Activated CD8-positive, alpha-beta T cell treated with anti-CD3 and anti-CD28 coated beads for 36 hours (primary cell): ENCODE measurements around the gene GAS6. TPM values are rescaled to one million over a fixed set of nuclear protein-coding genes. Genes with fewer than 3 reads are reported as not detected.

Experiments
- ATAC-seq: fragments of 200-7000 bp; cut with Tn5 transposase; one replicate; pipeline ENCODE4 v1.10.0; 2021; ENCODE audit warnings: mild to moderate bottlenecking, moderate library complexity
- CTCF ChIA-PET: fragments of 350-600 bp; sonication (Branson Sonifier 250); formaldehyde crosslinking; loops from one replicate; lab custom pipeline; 2021; ENCODE audit warnings: antibody characterized with exemption; lab: Charles Lee
- POLR2A ChIA-PET: fragments of 350-600 bp; sonication (Branson Sonifier 250); formaldehyde crosslinking; loops from one replicate; lab custom pipeline; 2021; ENCODE audit warnings: antibody characterized with exemption; lab: Charles Lee
- DNase-seq: peaks from one replicate; pipeline ENCODE4 v3.0.0-alpha.2; 2020
- H3K27ac Mint-ChIP-seq: one replicate; pipeline ENCODE4 v1.8.0; 2021; ENCODE audit warnings: mild to moderate bottlenecking, mixed read lengths
- H3K27me3 Mint-ChIP-seq: one replicate; pipeline ENCODE4 v1.8.0; 2021; ENCODE audit warnings: mixed read lengths
- H3K36me3 Mint-ChIP-seq: one replicate; pipeline ENCODE4 v1.8.0; 2021; ENCODE audit warnings: low read depth, mixed read lengths
- H3K4me1 Mint-ChIP-seq: one replicate; pipeline ENCODE4 v1.8.0; 2021; ENCODE audit warnings: low read depth, mixed read lengths
- H3K4me3 Mint-ChIP-seq: one replicate; pipeline ENCODE4 v1.8.0; 2021; ENCODE audit warnings: mild to moderate bottlenecking, moderate library complexity, mixed read lengths
- H3K9me3 Mint-ChIP-seq: one replicate; pipeline ENCODE4 v1.8.0; 2021; ENCODE audit warnings: mixed read lengths
- CTCF ChIP-seq: fragments of 200-600 bp; IDR thresholded peaks from one replicate; pipeline ENCODE4 v1.8.0; 2022; ENCODE audit warnings: antibody characterized with exemption, mild to moderate bottlenecking
- intact Hi-C: fragments of 100-400 bp; cut with micrococcal nuclease; formaldehyde crosslinking; loops from one replicate; pipeline ENCODE4 v1.10.0; 2022
- total RNA-seq, 2 experiments: library from RNA; stranded (reverse); gene quantifications; one replicate each; pipeline ENCODE4 v1.2.3, GENCODE V29; 2021

The GAS6 gene
- total RNA-seq, 2 experiments from 2014 or later: 0.23 to 0.25 TPM

- Mint-ChIP-seq H3K36me3 (peaks cover 16% of the 10 kb centered on the region), H3K27ac (no peak overlapping the region), H3K9me3 (no peaks in the 10 kb centered on the region), H3K27me3 (peaks cover 3% of the 10 kb centered on the region), H3K4me3 (no peak overlapping the region), H3K4me1 (peaks cover 18% of the 10 kb centered on the region)
- ChIA-PET POLR2A (no interaction called here), CTCF (no interaction called here)
- intact Hi-C loops: loop anchor here (5.0 kb wide), 1 partner anchor 409 kb away; no protein-coding TSS in a partner anchor
- ATAC-seq (no peak), DNase-seq (no peak)
- no peak for TF ChIP-seq CTCF
These were observed 45.8 kb downstream of the GAS6 start for GRCh38 chr13:113817860-113818691.

- peak; percentile 95 for DNase-seq
- peak overlapping the region; percentile 97 for H3K4me3 Mint-ChIP-seq
- peak overlapping the region; percentile 18 for H3K27ac Mint-ChIP-seq
- peak; percentile 83 for TF ChIP-seq CTCF
- intact Hi-C loops: loop anchor here (5.0 kb wide), 1 partner anchor 410 kb away; no protein-coding TSS in a partner anchor
- CTCF ChIA-PET: interaction anchor here (1.0 kb wide), 2 partner anchors 33 to 409 kb away, joined by 3 read pairs; no protein-coding TSS in a partner anchor
- H3K4me1 Mint-ChIP-seq: peaks cover 18% of the 10 kb centered on the region
- ATAC-seq: peak; percentile 90
- POLR2A ChIA-PET: interaction anchor here (1.0 kb wide), 1 partner anchor 304 kb away, joined by 3 read pairs; no protein-coding TSS in a partner anchor
- H3K27me3 Mint-ChIP-seq: peaks cover 3% of the 10 kb centered on the region
- no peaks in the 10 kb centered on the region for H3K9me3 Mint-ChIP-seq
- H3K36me3 Mint-ChIP-seq: peaks cover 16% of the 10 kb centered on the region
These were observed 46.7 kb downstream of the GAS6 start for GRCh38 chr13:113816946-113817859.

DNA sequence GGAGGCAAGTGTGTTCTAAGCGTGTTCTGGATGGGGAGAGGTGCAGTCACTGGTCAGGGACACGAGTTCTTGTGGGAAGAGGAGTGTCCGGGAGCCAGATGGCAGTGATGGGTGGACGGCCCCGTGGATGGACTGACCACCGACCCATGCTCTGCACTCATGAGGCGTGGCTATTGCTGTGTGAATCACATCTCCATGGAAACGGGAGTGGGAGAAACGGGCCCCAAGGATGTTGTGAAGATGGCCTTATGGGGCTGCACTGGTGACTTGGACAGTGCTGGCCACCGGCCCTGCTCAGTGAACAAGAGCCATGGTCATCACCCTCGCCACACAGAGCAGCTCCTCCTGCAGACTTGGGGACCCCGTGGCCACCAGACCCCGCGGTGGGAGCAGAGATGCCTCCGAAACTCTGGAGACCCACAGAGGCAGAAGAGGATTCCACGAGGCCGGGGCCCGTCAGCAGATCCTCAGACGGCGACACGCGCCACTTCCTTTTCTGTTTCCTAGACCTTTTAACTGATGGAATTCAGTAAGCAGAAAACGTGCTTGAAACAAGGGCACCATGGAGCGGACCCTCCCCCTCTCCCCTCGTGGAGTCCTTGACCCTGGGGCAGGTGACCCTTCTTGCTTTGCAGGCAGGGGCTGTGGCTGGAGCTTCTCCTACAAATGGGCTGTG lies 47.5 kb downstream of the GAS6 start:
- POLR2A ChIA-PET: interaction anchor here (1.0 kb wide), 1 partner anchor 305 kb away, joined by 3 read pairs; no protein-coding TSS in a partner anchor
- ATAC-seq: peak; percentile 4
- intact Hi-C loops: loop anchor here (5.0 kb wide), 1 partner anchor 411 kb away; no protein-coding TSS in a partner anchor
- no peak for DNase-seq
- H3K4me3 Mint-ChIP-seq: peak overlapping the region; percentile 97
- peaks cover 18% of the 10 kb centered on the region for H3K4me1 Mint-ChIP-seq
- H3K27ac Mint-ChIP-seq: peak overlapping the region; percentile 46
- peaks cover 16% of the 10 kb centered on the region for H3K36me3 Mint-ChIP-seq
- CTCF ChIA-PET: interaction anchor here (0.8 to 1.0 kb wide), 3 partner anchors 32 to 410 kb away, joined by 3 read pairs; no protein-coding TSS in a partner anchor
- TF ChIP-seq CTCF: no peak
- peaks cover 3% of the 10 kb centered on the region for H3K27me3 Mint-ChIP-seq
- no peaks in the 10 kb centered on the region for H3K9me3 Mint-ChIP-seq

- intact Hi-C loops: loop anchor here (5.0 kb wide), 1 partner anchor 412 kb away; no protein-coding TSS in a partner anchor
- Mint-ChIP-seq H3K9me3 (no peaks in the 10 kb centered on the region), H3K36me3 (peaks cover 15% of the 10 kb centered on the region), H3K4me3 (peak overlapping the region; percentile 97), H3K27me3 (peaks cover 3% of the 10 kb centered on the region), H3K4me1 (peaks cover 18% of the 10 kb centered on the region), H3K27ac (peak overlapping the region; percentile 88)
- TF ChIP-seq CTCF: no peak
- ChIA-PET CTCF (interaction anchor here (1.0 kb wide), 1 partner anchor 132 kb away, joined by 3 read pairs; no protein-coding TSS in a partner anchor), POLR2A (no interaction called here)
- ATAC-seq (peak; percentile 55), DNase-seq (peak; percentile 61)
These were observed 48.5 kb downstream of the GAS6 start for GRCh38 chr13:113815151-113816058.
